ENCODE measurements around the gene GCSAM. TPM values are rescaled to one million over a fixed set of nuclear protein-coding genes. Genes with fewer than 3 reads are reported as not detected.
A peak's percentile ranks its signal among the peaks of the same experiment; 100 is the strongest.

Gene GCSAM
- total RNA-seq, 4 donors from 2014 or later: 0.26 to 3.0 (median 0.85) TPM

- H3K9me3 ChIP-seq: no peaks in the 10 kb centered on the region
- no peaks in the 10 kb centered on the region for H3K36me3 ChIP-seq
- no peak for DNase-seq
- H3K27me3 ChIP-seq: no peaks in the 10 kb centered on the region
- no peak overlapping the region for H3K4me3 ChIP-seq
- intact Hi-C loops (cut with DNase I): no loop called here
- no peak overlapping the region for H3K27ac ChIP-seq
- TF ChIP-seq, protein P1, sequence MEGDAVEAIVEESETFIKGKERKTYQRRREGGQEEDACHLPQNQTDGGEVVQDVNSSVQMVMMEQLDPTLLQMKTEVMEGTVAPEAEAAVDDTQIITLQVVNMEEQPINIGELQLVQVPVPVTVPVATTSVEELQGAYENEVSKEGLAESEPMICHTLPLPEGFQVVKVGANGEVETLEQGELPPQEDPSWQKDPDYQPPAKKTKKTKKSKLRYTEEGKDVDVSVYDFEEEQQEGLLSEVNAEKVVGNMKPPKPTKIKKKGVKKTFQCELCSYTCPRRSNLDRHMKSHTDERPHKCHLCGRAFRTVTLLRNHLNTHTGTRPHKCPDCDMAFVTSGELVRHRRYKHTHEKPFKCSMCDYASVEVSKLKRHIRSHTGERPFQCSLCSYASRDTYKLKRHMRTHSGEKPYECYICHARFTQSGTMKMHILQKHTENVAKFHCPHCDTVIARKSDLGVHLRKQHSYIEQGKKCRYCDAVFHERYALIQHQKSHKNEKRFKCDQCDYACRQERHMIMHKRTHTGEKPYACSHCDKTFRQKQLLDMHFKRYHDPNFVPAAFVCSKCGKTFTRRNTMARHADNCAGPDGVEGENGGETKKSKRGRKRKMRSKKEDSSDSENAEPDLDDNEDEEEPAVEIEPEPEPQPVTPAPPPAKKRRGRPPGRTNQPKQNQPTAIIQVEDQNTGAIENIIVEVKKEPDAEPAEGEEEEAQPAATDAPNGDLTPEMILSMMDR (IDR thresholded peaks at IDR 0.05): no peak
- TF ChIP-seq POLR2A (IDR thresholded peaks at IDR 0.05): no peak
- WGBS, 2 donors: 80 to 100% methylated on average over 2 to 3 of the region's 3 CpGs
- H3K4me1 ChIP-seq: peaks cover 0 to 25% (median 0%) of the 10 kb centered on the region in 3 donors
Observed at GRCh38 chr3:112130638-112130993, 2.4 kb downstream of the GCSAM start.

DNA sequence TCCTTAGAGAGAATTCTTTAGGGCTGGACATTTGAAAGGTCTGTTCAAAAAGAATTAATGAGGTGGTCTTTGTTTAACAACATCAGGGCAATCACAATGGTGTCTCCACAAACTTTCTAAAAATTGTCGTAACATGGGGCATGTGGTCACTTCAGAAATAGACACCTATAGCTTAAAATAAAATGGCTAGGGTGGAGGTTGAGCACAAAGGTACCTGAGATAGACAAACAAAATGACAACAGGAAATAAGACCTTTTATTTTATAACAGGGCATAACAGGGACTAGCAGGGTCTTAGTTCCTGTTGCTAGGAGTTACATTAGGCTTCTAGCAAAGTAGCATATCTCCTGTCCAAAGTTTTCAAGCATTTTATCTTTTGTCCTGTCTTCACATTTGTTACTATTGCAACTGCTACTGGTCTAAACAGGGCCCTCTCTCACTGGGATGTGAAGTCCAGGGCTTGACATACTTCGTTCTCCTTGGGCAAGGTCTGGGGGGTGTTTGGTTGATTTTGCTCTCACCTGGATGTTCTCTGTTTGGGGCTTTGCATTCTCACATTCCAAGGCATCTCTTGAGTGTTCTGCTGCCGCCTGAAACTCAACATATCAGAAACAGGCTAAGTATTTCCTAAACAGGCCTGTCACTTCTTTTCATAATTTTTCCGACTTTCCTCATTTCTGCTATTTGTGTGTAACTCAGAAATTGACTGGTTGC lies 3.0 kb downstream of the GCSAM start:
- TF ChIP-seq, protein P1 (IDR thresholded peaks at IDR 0.05): no peak
- TF ChIP-seq POLR2A (IDR thresholded peaks at IDR 0.05): no peak
- peaks cover 0 to 5% (median 0%) of the 10 kb centered on the region in 3 donors for H3K36me3 ChIP-seq
- no peaks in the 10 kb centered on the region for H3K27me3 ChIP-seq
- 77 to 91% methylated on average over 4 of the region's 4 CpGs for whole genome bisulfite sequencing, 2 donors
- no peak overlapping the region for H3K27ac ChIP-seq
- H3K9me3 ChIP-seq: no peaks in the 10 kb centered on the region
- intact Hi-C loops (cut with DNase I): no loop called here
- no peak for DNase-seq
- H3K4me1 ChIP-seq: peaks cover 0 to 25% (median 0%) of the 10 kb centered on the region in 3 donors
- no peak overlapping the region for H3K4me3 ChIP-seq

- TF ChIP-seq, protein P1 (IDR thresholded peaks at IDR 0.05): no peak
- no peak for TF ChIP-seq POLR2A (IDR thresholded peaks at IDR 0.05)
- no peak overlapping the region for H3K4me3 ChIP-seq
- intact Hi-C loops (cut with DNase I): no loop called here
- peaks cover 0 to 25% (median 0%) of the 10 kb centered on the region in 3 donors for H3K4me1 ChIP-seq
- H3K27ac ChIP-seq: no peak overlapping the region
- WGBS, 2 donors: 34 to 56% methylated on average over 7 of the region's 7 CpGs
- peaks cover 0 to 5% (median 0%) of the 10 kb centered on the region in 3 donors for H3K36me3 ChIP-seq
- no peak for DNase-seq
- no peaks in the 10 kb centered on the region for H3K27me3 ChIP-seq
- no peaks in the 10 kb centered on the region for H3K9me3 ChIP-seq
Observed at GRCh38 chr3:112128843-112129727, 4.0 kb downstream of the GCSAM start.

GRCh38 chr3:112127522-112128494 lies 5.2 kb downstream of the GCSAM start:
- Histone ChIP-seq H3K4me1 (peaks cover 0 to 19% (median 0%) of the 10 kb centered on the region in 3 donors), H3K36me3 (peaks cover 0 to 14% (median 0%) of the 10 kb centered on the region in 3 donors), H3K9me3 (no peaks in the 10 kb centered on the region), H3K4me3 (peak overlapping the region in 1 of 4 donors; percentile 16), H3K27me3 (no peaks in the 10 kb centered on the region), H3K27ac (no peak overlapping the region)
- DNase-seq: no peak
- TF ChIP-seq POLR2A (IDR thresholded peaks at IDR 0.05): no peak
- TF ChIP-seq, protein P1 (IDR thresholded peaks at IDR 0.05): no peak
- intact Hi-C loops (cut with DNase I): no loop called here
- WGBS, 2 donors: 53 to 68% methylated on average over 10 of the region's 10 CpGs
